SH-SY5Y (cell line): Measurements from ENCODE around the gene ABHD17B.

Source experiments
- GATA2 ChIP-seq: IDR thresholded peaks from 2 replicates; pipeline ENCODE4 v1.6.1; 2011; ENCODE audit warnings: mild to moderate bottlenecking, low read depth, low read length
- GATA3 ChIP-seq: IDR thresholded peaks from 2 replicates; pipeline ENCODE4 v1.6.1; 2011; ENCODE audit warnings: low read depth, mild to moderate bottlenecking, low read length, moderate library complexity

- TF ChIP-seq GATA3 (no peak), GATA2 (no peak)
Measured at GRCh38 chr9:71859939-71860338, 51.1 kb downstream of the ABHD17B start.
